T-cell (primary cell): Measurements from ENCODE around the gene TMEM247. TPM values are rescaled to one million over a fixed set of nuclear protein-coding genes. Genes with fewer than 3 reads are reported as not detected.
"Not testable (repeated sequence)": the region's sequence is repeated elsewhere in the genome, so short reads cannot be mapped to it uniquely, and the experiment has no call there.

Experiments used
- ATAC-seq, 4 experiments: fragments of 200-7000 bp in 3 of 4; fragments of 150-1000 bp in 1 of 4; cut with Tn5 transposase; replicated peaks in 1 of 4; 1 replicate in 3 of 4; 2 replicates in 1 of 4; pipeline ENCODE4 v1.10.0; 2021; ENCODE audit warnings: moderate library complexity in 3 of 4, mild to moderate bottlenecking in 2 of 4, moderate number of reproducible peaks in 1 of 4
- CTCF ChIA-PET, 2 donors: fragments of 300-600 bp; sonication (Branson Sonifier 250); formaldehyde crosslinking; loops; one replicate each; lab custom pipeline; 2022; ENCODE audit warnings: antibody characterized with exemption in 2 of 2; lab: Charles Lee
- POLR2A ChIA-PET, 2 donors: fragments of 300-600 bp; sonication (Branson Sonifier 250); formaldehyde crosslinking; loops; one replicate each; lab custom pipeline; 2022; ENCODE audit warnings: antibody characterized with exemption in 2 of 2; lab: Charles Lee
- DNase-seq, 35 experiments: peaks; one replicate each; pipeline versions ENCODE4 v3.0.0 to v3.0.0-alpha.2; 2013 to 2023
- H3K27ac ChIP-seq: one replicate; pipeline ENCODE4 v1.5.1; 2013; ENCODE audit warnings: low read length
- H3K27me3 ChIP-seq, 2 experiments: replicated peaks in 1 of 2; 1 replicate in 1 of 2; 2 replicates in 1 of 2; pipeline versions ENCODE4 v1.6.1 to v1.7.0; 2013; ENCODE audit warnings: low read length in 1 of 2, mixed read lengths in 1 of 2; ENCODE audit not compliant: control insufficient read depth in 2 of 2, insufficient read depth in 2 of 2; ENCODE audit errors: extremely low read depth in 1 of 2
- H3K36me3 ChIP-seq, 2 donors: 1 replicate in 1 of 2; 2 replicates in 1 of 2; pipeline versions ENCODE4 v1.6.1 to v1.7.0; 2013; ENCODE audit warnings: low read length in 1 of 2; ENCODE audit not compliant: control insufficient read depth in 2 of 2, insufficient read depth in 1 of 2; ENCODE audit errors: extremely low read depth in 1 of 2
- H3K4me1 ChIP-seq, 2 experiments: 1 replicate in 1 of 2; 2 replicates in 1 of 2; pipeline versions ENCODE4 v1.6.1 to v1.7.0; 2013; ENCODE audit warnings: low read length in 2 of 2, mixed read lengths in 1 of 2; ENCODE audit not compliant: insufficient read depth in 2 of 2, control insufficient read depth in 1 of 2; ENCODE audit errors: extremely low read depth in 1 of 2
- H3K4me3 ChIP-seq, 2 donors: 1 replicate in 1 of 2; 2 replicates in 1 of 2; pipeline versions ENCODE4 v1.5.1 to v1.7.0; 2013; ENCODE audit warnings: mild to moderate bottlenecking in 2 of 2, low read length in 1 of 2, moderate library complexity in 1 of 2; ENCODE audit not compliant: control insufficient read depth in 1 of 2; ENCODE audit errors: extremely low read depth in 1 of 2
- H3K9me3 ChIP-seq: 2 replicates; pipeline ENCODE4 v1.7.0; 2013
- H3K27ac Mint-ChIP-seq, 2 donors: one replicate each; pipeline ENCODE4 v1.8.0; 2020 to 2021; ENCODE audit warnings: mild to moderate bottlenecking in 2 of 2, mixed read lengths in 2 of 2
- H3K27me3 Mint-ChIP-seq, 2 donors: one replicate each; pipeline ENCODE4 v1.8.0; 2021 to 2022; ENCODE audit warnings: mixed read lengths in 2 of 2
- H3K36me3 Mint-ChIP-seq: one replicate; pipeline ENCODE4 v1.8.0; 2021; ENCODE audit warnings: mixed read lengths
- H3K4me1 Mint-ChIP-seq, 3 donors: one replicate each; pipeline ENCODE4 v1.8.0; 2020 to 2022; ENCODE audit warnings: mixed read lengths in 3 of 3, mild to moderate bottlenecking in 1 of 3
- H3K4me3 Mint-ChIP-seq, 3 donors: one replicate each; pipeline ENCODE4 v1.8.0; 2020 to 2022; ENCODE audit warnings: mild to moderate bottlenecking in 3 of 3, mixed read lengths in 3 of 3, moderate library complexity in 3 of 3
- H3K9me3 Mint-ChIP-seq, 3 donors: one replicate each; pipeline ENCODE4 v1.8.0; 2020 to 2022; ENCODE audit warnings: mixed read lengths in 3 of 3
- WGBS: methylation state at CpG from one replicate; pipeline ENCODE4 v1.1.5; 2013; ENCODE audit warnings: missing lambda C conversion rate; ENCODE audit not compliant: insufficient coverage; 5-methylcytosine and 5-hydroxymethylcytosine counted together
- total RNA-seq, 35 experiments: library from RNA in 6 of 35; stranded (reverse) in 6 of 35; fragments of 120-200 nt in 1 of 35; gene quantifications; one replicate each; pipeline versions ENCODE4 v1.2.1 to v1.2.4 and lab custom pipeline; 2013 to 2026

Gene TMEM247
- total RNA-seq, 5 donors from 2014 or later (not counting 1 experiment from before 2014, with no cell fraction given) = not detected

GRCh38 chr2:46518861-46519260 lies 39.5 kb downstream of the TMEM247 start:
- no peak overlapping the region for H3K4me3 ChIP-seq
- H3K4me1 ChIP-seq = no peaks in the 10 kb centered on the region
- Mint-ChIP-seq H3K4me1 (peaks cover 6 to 8% (median 7%) of the 10 kb centered on the region in 3 donors), H3K27me3 (no peaks in the 10 kb centered on the region), H3K27ac (no peak overlapping the region), H3K36me3 (peaks cover 17% of the 10 kb centered on the region), H3K9me3 (peaks cover 6 to 30% (median 20%) of the 10 kb centered on the region in 3 donors), H3K4me3 (no peak overlapping the region)
- no peak for ATAC-seq
- H3K36me3 ChIP-seq = no peaks in the 10 kb centered on the region
- peaks cover 2% of the 10 kb centered on the region for H3K9me3 ChIP-seq
- 94% methylated on average over 7 of the region's 7 CpGs for WGBS
- CTCF ChIA-PET = no interaction called here
- POLR2A ChIA-PET = no interaction called here
- DNase-seq = no peak
- H3K27me3 ChIP-seq = no peaks in the 10 kb centered on the region
- no peak overlapping the region for H3K27ac ChIP-seq

DNA sequence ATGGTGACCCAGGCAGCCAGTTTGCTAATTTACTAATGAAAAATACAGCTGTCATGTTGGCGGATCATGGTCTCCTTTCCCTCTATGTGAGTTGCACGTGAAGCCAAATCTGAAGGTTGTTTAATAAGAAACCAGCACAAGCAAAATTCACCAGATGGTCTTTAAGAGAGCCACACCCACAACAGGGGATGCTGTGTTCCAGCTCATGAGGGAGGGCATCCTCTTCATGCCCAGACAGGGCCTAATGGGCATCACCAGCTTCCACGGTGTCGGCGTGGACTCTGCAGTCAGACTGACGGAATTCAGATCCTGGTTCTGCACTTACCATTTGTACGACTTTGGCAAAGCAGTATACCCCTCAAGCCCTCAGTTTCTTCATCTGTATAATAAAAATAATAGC lies 39.9 kb downstream of the TMEM247 start:
- 100% methylated on average over 1 of the region's 7 CpGs for WGBS

DNA sequence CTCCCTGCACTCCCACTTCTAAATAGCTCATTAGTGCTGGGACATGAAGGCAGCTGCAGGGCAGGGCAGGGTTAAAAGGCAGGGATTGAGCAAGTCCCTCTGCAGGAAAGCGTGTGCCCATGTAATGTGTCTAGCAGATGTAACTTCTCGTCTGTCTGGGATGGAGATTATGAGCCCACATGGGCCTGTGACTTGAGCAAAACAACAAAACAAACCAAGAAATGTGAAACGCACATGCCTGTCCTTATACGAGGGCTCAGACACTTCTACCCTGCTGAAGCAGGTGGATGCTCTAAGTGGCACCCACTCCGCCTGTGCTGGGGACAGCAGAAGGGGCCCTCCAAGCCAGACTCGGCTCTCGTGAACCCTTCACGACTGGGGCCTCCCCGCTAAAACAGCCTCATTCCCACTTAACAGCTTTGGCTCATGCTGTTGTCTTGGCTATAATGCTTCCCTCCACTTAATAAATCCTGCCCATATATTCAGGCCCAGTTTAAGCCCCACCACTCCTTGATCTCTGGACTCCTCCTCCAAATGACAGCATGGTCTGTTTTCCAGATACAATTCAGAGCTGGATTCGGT lies 40.9 kb downstream of the TMEM247 start:
- H3K4me1 ChIP-seq = no peaks in the 10 kb centered on the region
- Mint-ChIP-seq H3K27me3 (no peaks in the 10 kb centered on the region), H3K9me3 (peaks cover 0 to 19% (median 13%) of the 10 kb centered on the region in 3 donors), H3K27ac (no peak overlapping the region), H3K4me3 (no peak overlapping the region), H3K4me1 (peaks cover 6 to 8% (median 7%) of the 10 kb centered on the region in 3 donors), H3K36me3 (peaks cover 18% of the 10 kb centered on the region)
- peaks cover 2% of the 10 kb centered on the region for H3K9me3 ChIP-seq
- 86% methylated on average over 8 of the region's 10 CpGs for WGBS
- ChIA-PET CTCF (no interaction called here), POLR2A (no interaction called here)
- no peak overlapping the region for H3K4me3 ChIP-seq
- no peaks in the 10 kb centered on the region for H3K36me3 ChIP-seq
- DNase-seq (no peak), ATAC-seq (no peak)
- no peaks in the 10 kb centered on the region for H3K27me3 ChIP-seq
- H3K27ac ChIP-seq = no peak overlapping the region

More for the DNA sequence above, 39.9 kb downstream of the TMEM247 start:
- POLR2A ChIA-PET = no interaction called here
- DNase-seq (no peak), ATAC-seq (no peak)
- no peak overlapping the region for H3K27ac Mint-ChIP-seq
- peaks cover 2% of the 10 kb centered on the region for H3K9me3 ChIP-seq
- H3K27me3 Mint-ChIP-seq = no peaks in the 10 kb centered on the region
- H3K27ac ChIP-seq = no peak overlapping the region
- H3K36me3 Mint-ChIP-seq = peaks cover 17% of the 10 kb centered on the region
- H3K36me3 ChIP-seq = no peaks in the 10 kb centered on the region
- peaks cover 6 to 8% (median 7%) of the 10 kb centered on the region in 3 donors for H3K4me1 Mint-ChIP-seq
- H3K4me1 ChIP-seq = no peaks in the 10 kb centered on the region
- H3K27me3 ChIP-seq = no peaks in the 10 kb centered on the region
- CTCF ChIA-PET = no interaction called here
- peaks cover 5 to 29% (median 20%) of the 10 kb centered on the region in 3 donors for H3K9me3 Mint-ChIP-seq
- no peak overlapping the region for H3K4me3 ChIP-seq
- no peak overlapping the region for H3K4me3 Mint-ChIP-seq

- Mint-ChIP-seq H3K27me3 (no peaks in the 10 kb centered on the region), H3K36me3 (peaks cover 9% of the 10 kb centered on the region), H3K4me3 (no peak overlapping the region), H3K9me3 (peaks cover 0 to 9% (median 3%) of the 10 kb centered on the region in 3 donors), H3K27ac (no peak overlapping the region), H3K4me1 (peaks cover 6 to 8% (median 7%) of the 10 kb centered on the region in 3 donors)
- no peaks in the 10 kb centered on the region for H3K9me3 ChIP-seq
- H3K27ac ChIP-seq = no peak overlapping the region
- no peak overlapping the region for H3K4me3 ChIP-seq
- ChIA-PET POLR2A (no interaction called here), CTCF (no interaction called here)
- ATAC-seq (peak in 1 of 4 experiments; percentile 31), DNase-seq (no peak)
- H3K27me3 ChIP-seq = no peaks in the 10 kb centered on the region
- 100% methylated on average over 1 of the region's 2 CpGs for WGBS
- H3K4me1 ChIP-seq = no peaks in the 10 kb centered on the region
- no peaks in the 10 kb centered on the region for H3K36me3 ChIP-seq
Observed at GRCh38 chr2:46521215-46521683, 41.9 kb downstream of the TMEM247 start.

DNA sequence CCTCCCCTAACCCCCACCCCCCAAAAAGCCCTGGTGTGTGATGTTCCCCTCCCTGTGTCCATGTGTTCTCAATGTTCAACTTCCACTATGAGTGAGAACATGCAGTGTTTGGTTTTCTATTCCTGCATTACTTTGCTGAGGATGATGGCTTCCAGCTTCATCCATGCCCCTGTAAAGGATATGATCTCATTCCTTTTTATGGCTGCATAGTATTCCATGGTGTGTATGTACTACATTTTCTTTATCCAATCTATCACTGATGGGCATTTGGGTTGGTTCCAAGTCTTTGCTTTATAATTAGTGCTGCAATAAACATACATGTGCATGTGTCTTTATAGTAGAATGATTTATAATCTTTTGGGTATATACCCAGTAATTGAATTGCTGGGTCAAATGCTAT lies 43.0 kb downstream of the TMEM247 start:
- H3K4me3 ChIP-seq, DNase-seq, H3K27ac Mint-ChIP-seq, H3K27me3 ChIP-seq, H3K9me3 ChIP-seq, H3K4me3 Mint-ChIP-seq, H3K27me3 Mint-ChIP-seq, POLR2A ChIA-PET, H3K4me1 ChIP-seq, H3K4me1 Mint-ChIP-seq, ATAC-seq, H3K27ac ChIP-seq, H3K36me3 ChIP-seq, H3K9me3 Mint-ChIP-seq: not testable (repeated sequence)
- CTCF ChIA-PET = interaction anchor here in 1 of 2 donors (0.7 kb wide), 1 partner anchor 18 kb away, joined by 3 read pairs; no protein-coding TSS in a partner anchor
- peaks cover 16% of the 10 kb centered on the region for H3K36me3 Mint-ChIP-seq

- no peaks in the 10 kb centered on the region for H3K4me1 ChIP-seq
- Mint-ChIP-seq H3K4me1 (peaks cover 6 to 8% (median 7%) of the 10 kb centered on the region in 3 donors), H3K4me3 (no peak overlapping the region), H3K9me3 (no peaks in the 10 kb centered on the region), H3K27ac (no peak overlapping the region), H3K27me3 (no peaks in the 10 kb centered on the region), H3K36me3 (peaks cover 20% of the 10 kb centered on the region)
- ATAC-seq (no peak), DNase-seq (no peak)
- no peak overlapping the region for H3K4me3 ChIP-seq
- no peak overlapping the region for H3K27ac ChIP-seq
- no CpG with 5 or more reads among the region's 3 CpGs for WGBS
- CTCF ChIA-PET = interaction anchor here in 1 of 2 donors (0.6 to 0.7 kb wide), 2 partner anchors 19 to 122 kb away, joined by 3 to 8 read pairs; no protein-coding TSS in a partner anchor
- POLR2A ChIA-PET = interaction anchor here in 1 of 2 donors (0.7 kb wide), 2 partner anchors 20 to 95 kb away, joined by 3 to 5 read pairs; no protein-coding TSS in a partner anchor
- no peaks in the 10 kb centered on the region for H3K27me3 ChIP-seq
- no peaks in the 10 kb centered on the region for H3K9me3 ChIP-seq
- peaks cover 0 to 5% of the 10 kb centered on the region in 2 donors for H3K36me3 ChIP-seq
Observed at GRCh38 chr2:46525522-46526155, 46.3 kb downstream of the TMEM247 start.
